ENCODE measurements around the gene AMPD3. TPM values are rescaled to one million over a fixed set of nuclear protein-coding genes. Genes with fewer than 3 reads are reported as not detected.

Gene AMPD3
- total RNA-seq = 100 to 1,000 TPM; 104 to 185 (median 112) TPM

GRCh38 chr11:10454878-10455631, at the start of gene AMPD3:
Gene AMPD3 (plus strand): TSS chr11:10455264. CDS start chr11:10461520, 6,256 bp downstream.
- ATAC-seq (peak; percentile 90 to 91), DNase-seq (peak; percentile 93 to 96)
- Histone ChIP-seq H3K4me1 (peaks cover 50 to 51% of the 10 kb centered on the region in 2 donors), H3K4me3 (peak within 1 kb of the TSS; percentile 76 to 84 (median 78)), H3K36me3 (peaks cover 0 to 25% of the 10 kb centered on the region in 2 donors), H3K9me3 (no peaks in the 10 kb centered on the region), H3K27me3 (no peaks in the 10 kb centered on the region), H3K27ac (peak within 1 kb of the TSS; percentile 94 to 100 (median 98))
- in situ Hi-C loops (cut with MboI; ENCODE audit: low sequenced_read_pairs in 4 of 4) = loop anchor here in 1 of 4 donors (5.0 kb wide), 1 partner anchor 38 kb away; no protein-coding TSS in a partner anchor
- intact Hi-C loops (cut with DNase I; ENCODE audit: low total_unique reads) = loop anchor here (1.0 to 2.0 kb wide), 6 partner anchors 35 to 150 kb away; partner anchors contain the start of gene RNF141
- TF ChIP-seq CTCF (IDR thresholded peaks at IDR 0.05 in 4 of 5, conservative IDR thresholded peaks at IDR 0.05 in 1 of 5) (no peak), POLR2A (IDR thresholded peaks at IDR 0.05) (peak; percentile 84 to 92)

GRCh38 chr11:10405865-10406592, 49.0 kb upstream of the AMPD3 start:
- in situ Hi-C loops (cut with MboI; ENCODE audit: low sequenced_read_pairs in 4 of 4) = loop anchor here (5.0 to 10.0 kb wide), 4 partner anchors 249 to 331 kb away; no protein-coding TSS in a partner anchor
- intact Hi-C loops (cut with DNase I; ENCODE audit: low total_unique reads) = loop anchor here (1.0 to 5.0 kb wide), 4 partner anchors 196 to 648 kb away; no protein-coding TSS in a partner anchor
- Histone ChIP-seq H3K4me1 (peaks cover 55 to 56% of the 10 kb centered on the region in 2 donors), H3K9me3 (no peaks in the 10 kb centered on the region), H3K27ac (peak overlapping the region; percentile 77 to 95 (median 89)), H3K36me3 (no peaks in the 10 kb centered on the region), H3K4me3 (no peak overlapping the region), H3K27me3 (no peaks in the 10 kb centered on the region)
- no peak for TF ChIP-seq POLR2A (IDR thresholded peaks at IDR 0.05)
- peak; percentile 56 to 81 (median 71) for TF ChIP-seq CTCF (IDR thresholded peaks at IDR 0.05 in 4 of 5, conservative IDR thresholded peaks at IDR 0.05 in 1 of 5)
- ATAC-seq = peak; percentile 33 to 62
- peak; percentile 80 to 82 for DNase-seq

- no peak overlapping the region for H3K4me3 ChIP-seq
- ATAC-seq = peak; percentile 44 to 74
- in situ Hi-C loops (cut with MboI; ENCODE audit: low sequenced_read_pairs in 4 of 4) = loop anchor here (5.0 to 10.0 kb wide), 4 partner anchors 248 to 330 kb away; no protein-coding TSS in a partner anchor
- peaks cover 51 to 52% of the 10 kb centered on the region in 2 donors for H3K4me1 ChIP-seq
- H3K27ac ChIP-seq = peak overlapping the region; percentile 77 to 95 (median 89)
- intact Hi-C loops (cut with DNase I; ENCODE audit: low total_unique reads) = loop anchor here (1.0 to 5.0 kb wide), 4 partner anchors 48 to 248 kb away; partner anchors contain the start of gene AMPD3
- H3K9me3 ChIP-seq = no peaks in the 10 kb centered on the region
- DNase-seq = peak in 1 of 2 donors; percentile 64
- H3K27me3 ChIP-seq = no peaks in the 10 kb centered on the region
- peak in 1 of 2 donors; percentile 44 for TF ChIP-seq POLR2A (IDR thresholded peaks at IDR 0.05)
- no peak for TF ChIP-seq CTCF (IDR thresholded peaks at IDR 0.05 in 4 of 5, conservative IDR thresholded peaks at IDR 0.05 in 1 of 5)
- no peaks in the 10 kb centered on the region for H3K36me3 ChIP-seq
These were observed 48.0 kb upstream of the AMPD3 start for GRCh38 chr11:10407055-10407454.

- in situ Hi-C loops (cut with MboI; ENCODE audit: low sequenced_read_pairs in 4 of 4) (loop anchor here (5.0 to 10.0 kb wide), 4 partner anchors 247 to 329 kb away; no protein-coding TSS in a partner anchor), intact Hi-C loops (cut with DNase I; ENCODE audit: low total_unique reads) (loop anchor here (1.0 to 5.0 kb wide), 5 partner anchors 47 to 247 kb away; partner anchors contain the start of genes AMPD3 and RNF141)
- H3K27ac ChIP-seq = peak overlapping the region; percentile 77 to 95 (median 89)
- H3K27me3 ChIP-seq = no peaks in the 10 kb centered on the region
- no peak overlapping the region for H3K4me3 ChIP-seq
- ATAC-seq (peak in 1 of 2 donors; percentile 17), DNase-seq (peak; percentile 40 to 69)
- TF ChIP-seq POLR2A (IDR thresholded peaks at IDR 0.05) (no peak), CTCF (IDR thresholded peaks at IDR 0.05 in 4 of 5, conservative IDR thresholded peaks at IDR 0.05 in 1 of 5) (no peak)
- H3K9me3 ChIP-seq = no peaks in the 10 kb centered on the region
- H3K36me3 ChIP-seq = no peaks in the 10 kb centered on the region
- peaks cover 51% of the 10 kb centered on the region in 2 donors for H3K4me1 ChIP-seq
These were observed 47.0 kb upstream of the AMPD3 start for GRCh38 chr11:10407749-10408685.
